ENCODE results near the gene CDH13. TPM values are rescaled to one million over a fixed set of nuclear protein-coding genes. Genes with fewer than 3 reads are reported as not detected.

CDH13 gene
- total RNA-seq, 2 donors from 2014 or later = 2.4 to 6.3 TPM

DNA sequence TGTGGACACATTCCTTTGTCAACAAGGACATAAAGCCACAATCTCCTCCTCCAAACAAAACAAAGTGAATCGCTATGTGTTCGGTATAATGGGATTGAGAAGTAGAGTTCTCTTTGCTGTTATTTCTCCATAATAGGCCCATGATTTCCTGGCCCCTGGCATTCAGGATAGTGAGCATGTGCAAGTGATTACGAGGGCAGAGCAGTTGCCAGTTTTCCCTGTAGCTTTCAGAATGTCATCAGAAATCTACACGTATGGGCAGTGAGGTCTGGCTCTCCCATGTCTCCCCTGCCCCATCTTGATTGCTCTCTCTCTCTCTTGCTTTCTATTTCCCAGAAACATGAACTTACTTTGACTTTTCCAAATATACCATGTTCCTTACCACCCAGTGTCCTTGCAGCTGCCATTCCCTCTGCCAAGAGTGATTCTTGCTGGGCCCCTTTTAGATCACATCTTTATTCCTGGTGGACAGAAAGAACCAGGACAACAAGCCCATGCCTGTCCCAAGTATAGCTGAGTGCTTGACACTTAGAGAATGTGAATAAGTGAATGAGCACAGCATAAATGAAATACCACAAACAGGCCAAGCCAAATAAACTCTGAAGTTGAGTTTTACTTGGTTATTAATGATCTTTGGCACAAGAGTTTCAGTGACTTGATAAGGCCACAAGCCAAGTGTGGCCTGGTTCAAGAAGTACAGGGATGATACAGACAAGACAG lies 273.1 kb downstream of the CDH13 start:
- DNase-seq = no peak
- Histone ChIP-seq H3K27me3 (no peaks in the 10 kb centered on the region), H3K36me3 (no peaks in the 10 kb centered on the region), H3K9ac (ENCODE audit: low read depth in 2 of 2, low read length in 2 of 2) (no peak overlapping the region), H3K4me3 (no peak overlapping the region), H3K27ac (no peak overlapping the region), H3K9me3 (no peaks in the 10 kb centered on the region), H3K4me1 (no peaks in the 10 kb centered on the region)
- TF ChIP-seq CTCF (IDR thresholded peaks at IDR 0.05) = no peak
- intact Hi-C loops (cut with DNase I) = no loop called here

DNA sequence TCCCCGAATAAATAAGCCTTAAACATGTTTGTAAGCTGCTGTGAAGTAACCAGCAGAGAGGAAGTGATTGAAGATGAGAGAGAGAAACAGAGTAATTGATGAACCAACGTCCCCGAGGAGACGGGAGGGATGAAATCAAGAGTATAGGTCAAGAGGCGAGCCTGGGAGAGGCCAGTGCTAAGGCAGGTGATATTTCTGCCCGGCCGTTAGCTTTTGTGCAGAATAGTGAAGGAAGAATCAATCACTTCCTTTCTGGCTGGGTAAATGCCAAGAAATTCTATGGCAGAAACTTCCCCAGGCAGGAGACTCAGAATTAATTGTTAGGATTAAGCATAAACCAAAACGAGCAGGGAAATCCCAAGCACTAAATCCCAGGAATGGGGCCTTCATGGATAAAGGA lies 273.8 kb downstream of the CDH13 start:
- H3K9me3 ChIP-seq = no peaks in the 10 kb centered on the region
- no peak overlapping the region for H3K4me3 ChIP-seq
- H3K9ac ChIP-seq (ENCODE audit: low read depth in 2 of 2, low read length in 2 of 2) = no peak overlapping the region
- intact Hi-C loops (cut with DNase I) = no loop called here
- H3K36me3 ChIP-seq = no peaks in the 10 kb centered on the region
- H3K27me3 ChIP-seq = no peaks in the 10 kb centered on the region
- H3K4me1 ChIP-seq = no peaks in the 10 kb centered on the region
- H3K27ac ChIP-seq = no peak overlapping the region
- no peak for TF ChIP-seq CTCF (IDR thresholded peaks at IDR 0.05)
- no peak for DNase-seq

DNA sequence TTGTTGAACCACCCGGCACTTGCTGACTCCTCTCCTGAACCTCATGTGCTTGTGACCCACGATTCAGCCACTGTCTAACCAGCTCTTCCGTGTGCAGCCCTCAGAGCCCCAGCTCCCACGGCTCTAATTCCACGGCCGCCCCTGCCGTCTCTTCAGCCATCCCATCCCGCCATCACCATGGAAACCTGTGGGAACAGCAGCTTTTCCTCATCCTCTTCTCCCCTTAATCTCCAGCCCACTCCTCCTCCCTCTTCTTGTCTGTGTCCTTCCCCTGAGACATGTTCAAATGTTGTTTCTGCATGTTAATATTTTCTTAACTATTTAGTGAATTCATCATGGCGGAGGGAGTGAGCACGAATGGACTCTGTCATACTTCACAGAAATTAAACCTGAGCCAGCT lies 285.2 kb downstream of the CDH13 start:
- Histone ChIP-seq H3K9me3 (no peaks in the 10 kb centered on the region), H3K27ac (no peak overlapping the region), H3K4me1 (no peaks in the 10 kb centered on the region), H3K4me3 (no peak overlapping the region), H3K27me3 (no peaks in the 10 kb centered on the region), H3K36me3 (no peaks in the 10 kb centered on the region), H3K9ac (ENCODE audit: low read depth in 2 of 2, low read length in 2 of 2) (no peak overlapping the region)
- TF ChIP-seq CTCF (IDR thresholded peaks at IDR 0.05) = no peak
- no peak for DNase-seq
- intact Hi-C loops (cut with DNase I) = no loop called here

DNA sequence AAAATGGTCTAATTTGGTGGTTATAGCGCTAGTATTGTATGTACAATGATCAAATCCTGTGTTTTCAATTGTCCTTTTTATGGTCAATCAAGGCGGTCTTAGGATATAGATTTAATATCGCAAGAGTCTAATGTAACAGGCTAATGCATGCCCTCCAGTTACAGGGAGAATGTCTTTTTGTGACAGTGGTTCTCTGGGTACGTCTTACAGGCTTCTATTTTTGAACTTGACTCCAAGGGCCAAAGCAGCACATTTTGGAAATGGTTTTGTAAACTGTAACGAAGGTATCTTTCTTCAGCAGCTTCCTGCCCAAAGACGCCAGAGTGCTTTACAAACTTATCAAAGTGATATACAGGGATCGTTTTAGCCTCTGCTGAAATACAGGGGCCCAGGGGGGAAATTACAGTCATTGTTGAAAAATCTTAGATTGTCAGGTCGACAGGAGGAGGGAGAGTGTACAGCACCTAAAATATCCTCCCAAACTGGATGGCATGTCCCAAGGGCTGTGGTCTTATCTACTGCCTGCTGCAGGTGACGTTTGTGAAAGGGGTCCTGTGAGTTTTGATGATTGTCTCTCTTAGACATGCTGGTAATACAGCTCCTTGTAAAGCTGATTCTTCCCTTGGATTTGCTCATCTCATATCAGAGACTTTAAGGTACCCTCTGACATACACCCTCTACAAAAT lies 288.5 kb downstream of the CDH13 start:
- TF ChIP-seq CTCF (IDR thresholded peaks at IDR 0.05) = no peak
- Histone ChIP-seq H3K4me1 (no peaks in the 10 kb centered on the region), H3K9ac (ENCODE audit: low read depth in 2 of 2, low read length in 2 of 2) (no peak overlapping the region), H3K27me3 (no peaks in the 10 kb centered on the region), H3K36me3 (no peaks in the 10 kb centered on the region), H3K4me3 (no peak overlapping the region), H3K27ac (no peak overlapping the region), H3K9me3 (no peaks in the 10 kb centered on the region)
- no peak for DNase-seq
- intact Hi-C loops (cut with DNase I) = no loop called here

DNA sequence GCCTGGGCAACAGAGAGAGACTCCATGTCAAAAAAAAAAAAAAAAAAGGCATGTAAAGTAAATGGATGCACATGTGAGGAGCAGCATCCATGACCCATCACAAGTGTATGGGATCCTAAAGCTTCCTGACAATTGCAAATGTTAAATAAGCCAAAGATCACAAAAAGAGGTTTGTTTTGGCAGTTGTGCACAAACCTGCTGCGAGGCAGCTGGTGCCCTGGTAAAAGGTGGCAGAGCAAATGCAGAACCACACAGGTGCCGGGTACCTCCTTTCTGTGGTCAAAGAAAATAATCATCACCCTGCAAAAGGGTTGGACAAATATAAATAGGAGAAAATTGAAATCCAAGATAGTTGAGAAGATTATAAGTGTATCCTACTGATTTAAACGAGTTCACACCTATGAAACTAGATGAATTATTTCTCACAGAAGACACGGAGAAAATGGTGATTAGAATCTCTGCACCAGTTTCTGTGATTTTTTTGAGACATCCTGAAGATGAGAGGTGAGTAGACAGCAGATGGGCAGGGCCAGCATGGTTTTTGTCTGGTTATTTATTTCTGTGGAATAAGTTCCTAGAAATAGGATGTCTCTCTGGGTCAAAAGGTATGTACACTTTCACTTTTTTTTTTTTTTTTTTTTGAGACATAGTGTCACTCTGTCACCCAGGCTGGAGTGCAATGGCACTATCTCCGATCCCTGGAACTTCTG lies 291.3 kb downstream of the CDH13 start:
- Histone ChIP-seq H3K9me3 (no peaks in the 10 kb centered on the region), H3K4me3 (no peak overlapping the region), H3K27ac (no peak overlapping the region), H3K36me3 (no peaks in the 10 kb centered on the region), H3K9ac (ENCODE audit: low read depth in 2 of 2, low read length in 2 of 2) (no peak overlapping the region), H3K27me3 (no peaks in the 10 kb centered on the region), H3K4me1 (no peaks in the 10 kb centered on the region)
- no peak for DNase-seq
- intact Hi-C loops (cut with DNase I) = no loop called here
- no peak for TF ChIP-seq CTCF (IDR thresholded peaks at IDR 0.05)
